Stimulated activated CD8-positive, alpha-beta memory T cell treated with anti-CD3 and anti-CD28 coated beads, Interleukin-12 subunit alpha, Interleukin-12 subunit beta, amount 100 ng/mL, for 1 hour (primary cell): ENCODE results near the gene RALGDS.

Experiments
- DNase-seq: peaks from one replicate; pipeline ENCODE4 v3.0.0-alpha.2; 2020; ENCODE audit warnings: low read depth

The RALGDS gene

DNA sequence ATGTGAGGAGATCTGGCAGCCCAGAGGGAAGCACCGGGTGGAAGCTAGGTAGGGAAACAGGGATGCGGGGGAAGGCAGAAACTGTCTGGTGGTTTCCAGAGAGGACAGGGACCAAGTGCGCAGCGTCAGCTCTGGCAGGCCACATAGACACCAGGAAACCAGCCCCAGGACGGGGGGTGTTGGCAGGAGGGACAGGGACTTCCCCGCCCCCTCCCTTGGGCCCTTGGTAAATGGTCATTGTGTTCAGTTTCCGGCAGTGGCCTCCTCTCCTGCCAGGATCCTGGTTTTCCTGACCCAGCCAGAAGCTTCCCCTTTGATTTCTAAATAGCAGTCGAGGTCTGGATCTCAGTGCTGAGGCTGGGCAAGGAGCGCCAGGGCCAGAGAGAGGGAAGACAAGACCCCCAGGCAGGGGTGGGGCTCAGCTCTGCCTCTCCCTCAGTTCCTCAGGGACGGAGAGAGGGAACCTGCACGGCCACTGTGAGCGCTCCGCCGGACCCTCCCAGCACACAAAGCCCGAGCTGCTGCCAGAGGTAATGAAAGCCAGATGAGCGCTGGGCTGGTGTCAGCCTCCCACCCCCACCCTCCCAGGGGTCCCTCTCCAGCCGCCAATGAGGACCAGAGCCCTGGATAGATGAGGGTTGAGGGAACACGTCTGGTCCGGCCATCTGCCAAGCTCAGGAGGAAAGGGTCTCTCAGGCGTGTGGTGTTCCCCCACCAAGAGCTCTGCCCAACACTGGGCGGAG is 1.8 kb downstream of the RALGDS start:
- no peak for DNase-seq

DNA sequence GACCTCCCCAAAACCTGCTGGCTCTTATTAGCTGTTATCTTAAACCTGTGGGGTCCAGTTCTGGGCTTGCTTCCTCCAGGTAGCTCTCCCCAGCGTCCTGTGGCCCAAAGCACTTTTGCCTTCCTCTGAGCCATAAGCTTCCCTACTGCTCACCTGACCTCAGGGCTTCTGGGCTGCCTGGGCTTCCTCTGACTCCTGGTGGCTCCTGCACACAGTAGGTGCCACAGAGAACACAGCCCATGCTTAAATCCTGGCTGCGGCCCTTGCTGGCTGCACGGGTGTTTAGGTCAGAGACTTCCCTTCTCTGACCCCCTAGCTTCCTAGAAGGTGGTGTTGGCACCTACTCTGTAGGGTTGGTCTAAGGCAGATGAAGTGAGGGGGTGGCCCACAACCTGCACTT is 2.5 kb downstream of the RALGDS start:
- DNase-seq = no peak

- DNase-seq = no peak
These were observed 2.9 kb downstream of the RALGDS start for GRCh38 chr9:133118179-133118520.

DNA sequence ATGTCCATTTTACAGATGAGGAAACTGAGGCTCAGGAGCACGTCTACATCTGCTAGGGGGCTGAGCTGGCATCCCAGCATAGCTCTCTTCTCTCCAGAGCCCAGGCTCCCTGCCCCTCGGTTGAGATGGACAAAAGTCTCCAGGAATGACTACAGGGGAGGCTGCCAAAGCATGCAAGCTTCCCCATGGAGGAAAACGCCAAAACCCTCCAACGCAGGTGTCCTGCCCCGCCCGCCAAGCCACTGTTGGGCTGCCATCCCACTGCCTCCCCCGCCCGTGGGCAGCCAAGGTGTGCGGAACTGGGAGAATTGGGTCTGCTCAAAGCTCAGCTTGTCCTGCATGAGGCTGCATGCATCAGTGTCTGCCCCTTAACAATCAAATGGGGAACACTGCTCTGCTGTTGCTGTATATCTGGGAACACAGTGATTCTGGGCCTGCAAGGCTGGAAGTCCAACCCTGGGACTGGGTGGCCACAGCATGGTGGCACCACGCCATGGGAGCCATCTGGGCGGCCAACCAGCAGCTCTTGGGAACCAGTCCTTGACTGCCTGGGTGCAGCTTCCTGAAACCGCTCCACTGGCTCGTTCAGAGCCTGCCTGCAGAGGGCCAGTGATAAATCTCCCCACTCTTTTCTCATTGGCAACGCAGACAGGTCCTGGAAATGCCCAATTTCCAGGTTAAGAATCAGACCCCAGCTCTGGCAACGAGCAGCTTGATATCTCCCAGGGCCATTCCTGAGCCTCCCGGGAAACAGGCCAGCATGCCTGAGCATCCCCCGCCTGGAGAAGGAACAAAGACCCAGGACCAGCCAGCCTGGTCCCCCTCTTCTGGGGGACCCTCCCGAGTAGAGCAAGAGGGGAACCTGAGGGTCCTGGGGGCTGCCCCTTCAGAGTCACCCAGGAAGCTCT is 3.5 kb downstream of the RALGDS start:
- DNase-seq = no peak

- DNase-seq = no peak
These were observed 4.5 kb downstream of the RALGDS start for GRCh38 chr9:133116346-133117231.

DNA sequence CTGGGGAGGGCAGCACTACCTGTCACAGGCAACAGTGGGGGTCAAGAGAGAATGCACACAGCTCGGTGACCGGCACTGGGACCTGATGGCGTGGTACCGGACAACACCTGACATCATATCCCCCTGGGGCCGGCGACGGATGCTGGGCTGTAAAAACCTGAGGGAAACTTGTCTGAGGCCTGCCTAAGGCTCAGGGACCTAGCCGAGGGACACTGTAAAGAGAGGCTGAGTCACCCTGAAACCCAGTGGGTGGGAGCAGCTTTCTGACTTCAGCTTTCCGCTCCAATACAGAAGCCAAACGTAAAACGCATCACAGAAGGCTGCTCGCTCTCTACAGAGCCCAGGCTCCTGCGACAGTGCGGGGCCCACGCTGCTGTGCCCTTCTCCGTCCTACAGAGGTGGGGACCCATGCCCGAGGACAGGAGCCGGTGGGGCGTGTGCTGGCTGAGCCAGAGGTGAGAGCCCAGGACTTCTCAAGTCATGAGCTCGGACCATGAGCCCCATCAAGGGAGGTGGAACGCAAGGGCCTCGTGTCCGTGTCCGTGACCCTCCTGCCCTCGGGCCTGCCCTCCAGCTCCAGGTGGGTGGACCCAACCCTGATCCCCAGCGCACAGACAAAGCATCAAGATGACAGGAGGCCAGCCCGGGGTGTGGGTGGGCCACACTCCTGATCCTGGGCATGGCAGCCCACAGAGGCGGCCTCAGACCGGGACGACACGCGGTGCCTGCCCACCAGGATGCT is 5.3 kb downstream of the RALGDS start:
- no peak for DNase-seq

DNA sequence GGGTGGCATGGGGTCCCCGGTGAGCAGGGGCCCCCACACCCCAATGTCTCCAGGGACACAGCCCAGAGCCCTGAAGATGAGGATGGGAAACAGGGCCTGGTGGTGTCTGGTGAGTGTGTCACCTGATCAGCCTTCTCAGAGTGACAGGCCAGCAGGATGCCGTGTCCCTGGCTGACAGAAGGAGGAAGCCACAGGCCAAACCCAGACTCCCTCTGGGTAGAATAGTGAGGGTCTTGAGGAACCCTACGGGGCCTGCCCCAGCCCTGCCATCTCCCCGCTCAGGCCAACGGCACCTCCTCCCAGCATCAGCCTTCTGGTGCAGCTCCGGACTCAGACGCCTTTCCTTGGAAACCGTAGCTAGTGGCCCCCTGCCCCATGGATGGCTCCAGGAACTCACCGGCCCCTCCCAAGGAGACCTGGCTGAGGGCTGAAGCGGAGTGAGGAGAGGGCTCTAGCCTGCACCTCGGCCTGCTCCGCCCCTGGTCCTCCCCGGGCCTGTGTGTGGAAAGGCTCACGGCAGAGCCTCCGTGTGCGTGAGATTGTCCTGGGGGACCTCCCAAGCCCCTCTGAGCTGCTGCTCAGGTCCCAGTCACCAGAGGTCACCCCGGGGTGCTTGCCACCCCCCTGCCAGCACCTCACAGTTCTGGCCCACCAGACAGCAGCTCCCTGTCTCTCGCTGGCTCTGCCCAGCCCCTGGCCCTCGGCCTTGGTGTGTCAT is 6.0 kb downstream of the RALGDS start:
- DNase-seq = no peak

DNA sequence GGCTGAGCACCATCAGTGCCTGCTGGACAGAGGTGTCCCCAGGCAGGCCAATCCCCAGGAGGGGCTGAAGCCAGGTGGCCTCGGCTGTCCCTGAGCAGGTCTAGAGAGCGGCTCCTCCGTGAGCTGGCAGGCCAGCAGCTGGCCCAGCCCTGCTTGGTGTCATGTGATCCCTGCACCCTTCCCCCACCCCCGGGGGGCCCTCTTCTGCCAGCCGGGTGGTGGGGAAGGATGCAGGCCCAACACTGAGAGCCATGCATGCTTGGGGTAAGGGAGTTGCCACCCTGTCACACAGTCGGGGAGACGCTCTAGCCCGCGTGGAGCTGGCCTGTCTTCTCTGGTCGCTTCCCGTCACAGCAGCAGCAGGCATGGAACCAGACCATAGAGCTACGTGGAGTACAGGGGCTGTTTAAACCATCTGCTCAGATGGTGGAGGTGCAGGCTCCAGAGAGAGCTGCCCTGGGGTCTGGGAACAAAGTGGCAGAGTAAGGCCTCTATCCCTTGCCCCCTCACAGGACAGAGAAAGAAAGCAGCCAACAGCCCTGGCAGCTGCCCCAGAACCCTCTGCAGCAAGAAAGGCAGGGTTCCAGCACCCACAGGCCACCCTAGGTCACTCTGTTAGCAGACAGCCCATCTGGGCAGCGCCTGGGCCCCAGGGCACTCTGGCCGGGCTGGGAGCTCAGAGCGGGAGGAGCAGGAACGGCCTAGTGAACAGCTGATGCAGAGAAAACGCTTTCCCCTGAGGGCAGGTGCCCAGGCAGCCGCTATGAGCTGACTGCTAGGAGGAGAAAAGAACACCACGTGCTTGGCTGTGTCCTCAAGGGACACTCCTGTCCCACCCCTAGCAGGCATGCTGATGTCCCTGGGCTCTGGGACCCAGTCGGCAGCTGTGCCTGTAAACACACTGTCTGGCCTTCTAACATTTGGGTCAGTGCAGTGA is 6.8 kb downstream of the RALGDS start:
- no peak for DNase-seq

DNA sequence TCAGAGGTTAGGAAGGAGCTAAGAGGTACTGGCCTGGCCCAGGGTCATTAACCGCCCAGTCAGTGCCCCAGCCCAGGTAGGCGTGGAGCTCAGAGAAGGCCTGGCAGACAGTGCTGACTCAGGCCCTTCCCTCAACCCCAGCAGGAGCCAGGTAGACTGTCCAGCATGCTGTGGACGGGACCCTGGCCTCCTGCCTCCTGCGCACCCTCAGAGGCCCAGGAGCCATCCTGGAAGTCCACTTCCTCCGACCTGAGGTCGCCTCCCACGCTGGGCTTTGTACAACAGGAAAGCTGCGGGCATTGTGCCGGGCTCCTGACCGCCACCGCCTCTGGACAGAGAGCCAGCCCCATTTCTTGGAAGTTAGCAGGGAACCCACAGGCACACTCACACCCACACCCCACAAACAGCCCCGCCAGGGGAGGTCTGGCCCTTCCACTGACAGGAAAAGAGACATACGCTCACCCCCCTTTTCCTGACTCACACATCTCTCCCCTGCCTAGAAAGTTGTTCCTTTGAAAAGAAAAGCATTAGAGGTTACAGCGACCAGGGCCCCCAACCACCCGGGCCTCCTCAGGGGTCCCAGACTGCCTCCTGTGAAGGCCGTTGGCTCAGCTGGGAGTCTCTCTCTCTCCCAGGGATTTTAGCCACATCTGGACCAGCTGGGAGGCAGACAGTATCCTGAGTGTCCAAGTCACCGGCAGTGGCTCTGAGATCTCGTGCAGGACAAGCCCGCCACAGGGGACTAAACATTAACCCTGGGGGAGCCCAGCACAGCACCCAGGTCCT is 7.7 kb downstream of the RALGDS start:
- no peak for DNase-seq

- DNase-seq = no peak
These were observed 8.4 kb downstream of the RALGDS start for GRCh38 chr9:133112663-133113026.

DNA sequence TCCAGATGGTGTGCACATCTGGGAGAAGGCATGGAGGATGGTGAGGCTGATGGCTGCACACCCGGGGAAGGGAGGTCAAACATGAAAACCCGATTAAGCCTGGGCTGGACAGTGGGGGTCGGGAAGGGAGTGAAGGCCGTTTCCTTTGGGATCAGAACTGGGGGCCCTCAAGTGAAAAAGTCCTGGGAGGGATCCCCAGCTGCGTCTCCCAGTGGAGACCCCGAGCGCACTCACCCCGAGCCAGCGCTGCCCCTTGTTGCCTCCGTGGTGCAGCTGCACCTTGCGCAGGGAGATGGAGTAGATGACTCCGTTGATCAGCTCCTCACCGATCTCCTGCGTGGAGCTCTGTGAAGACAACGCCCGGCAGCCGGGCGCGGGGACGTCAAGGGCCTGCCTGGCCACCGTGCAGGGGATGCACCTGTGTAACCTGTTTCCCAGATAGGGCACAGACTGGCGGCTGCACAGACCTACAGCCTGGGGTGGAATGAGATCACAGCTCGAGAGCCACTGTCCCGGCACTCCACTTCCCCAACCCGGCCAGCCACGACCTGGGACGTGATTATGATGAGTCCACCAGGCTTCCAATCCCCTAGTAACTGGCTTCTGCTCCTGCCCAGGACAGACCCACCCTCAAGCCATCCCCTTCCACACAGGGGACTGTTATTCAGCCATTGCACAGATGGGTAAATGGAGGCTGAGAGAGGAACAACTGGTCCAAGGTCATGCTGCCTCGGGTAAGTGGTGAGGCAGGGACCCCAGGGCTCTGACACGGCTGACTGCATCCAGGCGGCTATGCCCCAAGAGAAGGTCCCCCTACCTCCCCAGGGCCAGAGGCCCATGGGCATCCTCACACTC is 9.0 kb downstream of the RALGDS start:
- DNase-seq = no peak

- no peak for DNase-seq
These were observed 10.9 kb downstream of the RALGDS start for GRCh38 chr9:133109931-133110650.

DNA sequence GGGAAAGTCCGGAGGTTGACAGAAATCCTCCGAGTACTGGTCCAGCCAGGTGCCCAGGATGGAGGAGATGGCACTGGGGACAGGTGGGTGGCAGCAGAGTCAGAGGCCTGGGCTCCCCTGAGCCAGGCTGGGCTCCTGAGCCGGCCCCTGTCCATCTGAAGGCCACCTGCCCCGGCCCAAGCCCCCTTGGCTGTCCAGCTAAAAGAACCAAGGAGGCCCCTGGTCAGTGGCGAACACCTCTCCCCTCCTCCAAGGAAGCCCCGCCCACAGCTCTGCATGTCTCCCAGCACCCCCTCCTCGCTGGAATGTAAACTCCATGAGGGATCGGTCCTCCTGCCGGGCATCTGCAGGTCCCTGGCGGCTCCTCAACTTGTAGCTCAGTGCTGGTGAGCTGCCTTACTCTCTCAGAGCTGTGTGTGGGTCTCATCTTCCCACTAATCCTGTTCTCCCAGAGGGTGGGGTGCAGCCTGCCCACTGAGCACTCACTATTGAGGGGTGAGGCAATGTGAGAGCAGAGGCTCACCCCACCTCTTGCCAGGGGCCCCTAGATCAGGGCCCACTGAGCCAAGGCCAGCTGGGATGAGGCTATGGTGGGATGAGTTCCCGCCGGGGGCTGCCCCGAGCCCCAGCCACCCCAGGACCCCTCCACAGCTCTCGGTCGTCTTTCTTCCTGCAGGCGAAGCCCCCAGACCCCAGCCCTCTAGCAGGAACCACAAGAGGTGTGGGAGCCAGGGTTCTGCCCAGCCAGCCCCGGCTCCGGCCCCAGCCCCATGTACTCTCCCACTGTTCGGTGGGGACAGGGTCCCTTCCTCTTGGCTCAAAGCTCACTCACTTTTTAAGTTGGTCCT is 12.0 kb downstream of the RALGDS start:
- DNase-seq = no peak

GRCh38 chr9:133107961-133108793 is 12.9 kb downstream of the RALGDS start:
- DNase-seq = no peak

- DNase-seq = no peak
These were observed 13.8 kb downstream of the RALGDS start for GRCh38 chr9:133107245-133107722.
